ENCODE results near the gene COBLL1. TPM values are rescaled to one million over a fixed set of nuclear protein-coding genes. Genes with fewer than 3 reads are reported as not detected.

The COBLL1 gene
- total and polyA plus RNA-seq, 2 donors (not counting 1 experiment from before 2014, with no cell fraction given), result 10.1 to 11.9 TPM

DNA sequence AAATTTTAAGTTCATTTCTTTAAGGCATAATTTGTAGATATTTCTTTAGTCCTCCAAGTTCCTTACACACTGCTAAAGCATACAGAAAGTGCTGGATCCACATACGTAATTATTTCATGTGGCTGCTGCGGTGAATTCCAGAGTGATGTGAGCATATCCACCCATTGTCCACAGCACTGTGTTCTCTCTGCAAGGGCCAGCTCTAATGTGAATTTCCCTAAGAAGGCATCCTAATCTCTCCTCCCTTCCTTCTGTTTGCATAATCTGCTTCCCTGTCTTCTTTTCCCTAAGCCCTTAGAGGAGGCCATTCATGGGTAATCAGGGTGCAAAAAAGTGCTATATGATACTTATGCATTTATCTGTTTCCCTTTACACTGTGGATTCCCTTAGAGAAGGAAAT, 57.2 kb downstream of the COBLL1 start:
- Histone ChIP-seq H3K4me3 (replicated peaks in 1 of 4; ENCODE audit: control extremely low read depth in 1 of 4, insufficient read depth in 1 of 4, low read depth in 3 of 4, low read length in 4 of 4) (no peak overlapping the region), H2AFZ (ENCODE audit: low read length) (no peak overlapping the region), H4K20me1 (ENCODE audit: control insufficient read depth, extremely low read depth, insufficient read depth, low read length) (no peaks in the 10 kb centered on the region), H3K9ac (ENCODE audit: insufficient read depth, low read length) (no peak overlapping the region), H3K27ac (ENCODE audit: insufficient read depth, low read length) (no peak overlapping the region), H3K36me3 (ENCODE audit: control insufficient read depth, insufficient read depth, low read length) (no peaks in the 10 kb centered on the region), H3K27me3 (ENCODE audit: control insufficient read depth, insufficient read depth, low read length) (no peaks in the 10 kb centered on the region), H3K79me2 (ENCODE audit: control insufficient read depth, insufficient read depth, low read length) (no peaks in the 10 kb centered on the region), H3K4me1 (ENCODE audit: control insufficient read depth, extremely low read depth, insufficient read depth, low read length) (no peaks in the 10 kb centered on the region), H3K9me3 (ENCODE audit: control insufficient read depth, insufficient read depth, low read depth, low read length) (no peaks in the 10 kb centered on the region), H3K4me2 (ENCODE audit: extremely low read depth, insufficient read depth, low read length) (no peak overlapping the region)
- TF ChIP-seq, protein P1, sequence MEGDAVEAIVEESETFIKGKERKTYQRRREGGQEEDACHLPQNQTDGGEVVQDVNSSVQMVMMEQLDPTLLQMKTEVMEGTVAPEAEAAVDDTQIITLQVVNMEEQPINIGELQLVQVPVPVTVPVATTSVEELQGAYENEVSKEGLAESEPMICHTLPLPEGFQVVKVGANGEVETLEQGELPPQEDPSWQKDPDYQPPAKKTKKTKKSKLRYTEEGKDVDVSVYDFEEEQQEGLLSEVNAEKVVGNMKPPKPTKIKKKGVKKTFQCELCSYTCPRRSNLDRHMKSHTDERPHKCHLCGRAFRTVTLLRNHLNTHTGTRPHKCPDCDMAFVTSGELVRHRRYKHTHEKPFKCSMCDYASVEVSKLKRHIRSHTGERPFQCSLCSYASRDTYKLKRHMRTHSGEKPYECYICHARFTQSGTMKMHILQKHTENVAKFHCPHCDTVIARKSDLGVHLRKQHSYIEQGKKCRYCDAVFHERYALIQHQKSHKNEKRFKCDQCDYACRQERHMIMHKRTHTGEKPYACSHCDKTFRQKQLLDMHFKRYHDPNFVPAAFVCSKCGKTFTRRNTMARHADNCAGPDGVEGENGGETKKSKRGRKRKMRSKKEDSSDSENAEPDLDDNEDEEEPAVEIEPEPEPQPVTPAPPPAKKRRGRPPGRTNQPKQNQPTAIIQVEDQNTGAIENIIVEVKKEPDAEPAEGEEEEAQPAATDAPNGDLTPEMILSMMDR (conservative IDR thresholded peaks at IDR 0.05 in 1 of 2, IDR thresholded peaks at IDR 0.05 in 1 of 2; ENCODE audit: low read depth in 1 of 2, low read length in 2 of 2), result no peak
- no peak for TF ChIP-seq EZH2 (IDR thresholded peaks at IDR 0.05; ENCODE audit: low read length, missing control alignments)
- peak in 1 of 2 donors; percentile 72 for DNase-seq (ENCODE audit: low read depth in 2 of 2)

DNA sequence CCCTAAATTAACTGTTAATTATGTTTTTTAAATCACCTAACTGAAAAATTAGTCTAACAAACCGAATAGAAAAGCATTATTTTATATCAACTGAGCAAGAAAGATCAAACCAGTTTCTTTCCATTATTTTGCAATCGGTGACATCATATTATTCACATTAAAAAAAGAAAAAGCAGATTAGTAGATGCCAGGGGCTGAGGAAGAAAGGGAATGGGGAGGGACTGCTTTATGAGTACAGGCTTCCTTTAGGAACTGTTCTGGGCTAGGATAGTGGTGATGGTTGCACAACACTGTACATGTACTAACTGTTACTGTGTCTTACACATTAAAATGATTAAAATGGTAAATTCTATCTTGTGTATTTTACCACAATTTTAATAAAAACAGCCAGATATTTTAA, 59.3 kb downstream of the COBLL1 start:
- no peaks in the 10 kb centered on the region for H3K27me3 ChIP-seq (ENCODE audit: control insufficient read depth, insufficient read depth, low read length)
- peak; percentile 20 to 41 for DNase-seq (ENCODE audit: low read depth in 2 of 2)
- H4K20me1 ChIP-seq (ENCODE audit: control insufficient read depth, extremely low read depth, insufficient read depth, low read length), result no peaks in the 10 kb centered on the region
- no peaks in the 10 kb centered on the region for H3K36me3 ChIP-seq (ENCODE audit: control insufficient read depth, insufficient read depth, low read length)
- no peak overlapping the region for H3K27ac ChIP-seq (ENCODE audit: insufficient read depth, low read length)
- H3K9ac ChIP-seq (ENCODE audit: insufficient read depth, low read length), result no peak overlapping the region
- H2AFZ ChIP-seq (ENCODE audit: low read length), result no peak overlapping the region
- no peak for TF ChIP-seq EZH2 (IDR thresholded peaks at IDR 0.05; ENCODE audit: low read length, missing control alignments)
- TF ChIP-seq, protein P1 (conservative IDR thresholded peaks at IDR 0.05 in 1 of 2, IDR thresholded peaks at IDR 0.05 in 1 of 2; ENCODE audit: low read depth in 1 of 2, low read length in 2 of 2), result no peak
- no peak overlapping the region for H3K4me3 ChIP-seq (replicated peaks in 1 of 4; ENCODE audit: control extremely low read depth in 1 of 4, insufficient read depth in 1 of 4, low read depth in 3 of 4, low read length in 4 of 4)
- H3K4me1 ChIP-seq (ENCODE audit: control insufficient read depth, extremely low read depth, insufficient read depth, low read length), result no peaks in the 10 kb centered on the region
- no peaks in the 10 kb centered on the region for H3K79me2 ChIP-seq (ENCODE audit: control insufficient read depth, insufficient read depth, low read length)
- H3K4me2 ChIP-seq (ENCODE audit: extremely low read depth, insufficient read depth, low read length), result no peak overlapping the region
- H3K9me3 ChIP-seq (ENCODE audit: control insufficient read depth, insufficient read depth, low read depth, low read length), result no peaks in the 10 kb centered on the region

DNA sequence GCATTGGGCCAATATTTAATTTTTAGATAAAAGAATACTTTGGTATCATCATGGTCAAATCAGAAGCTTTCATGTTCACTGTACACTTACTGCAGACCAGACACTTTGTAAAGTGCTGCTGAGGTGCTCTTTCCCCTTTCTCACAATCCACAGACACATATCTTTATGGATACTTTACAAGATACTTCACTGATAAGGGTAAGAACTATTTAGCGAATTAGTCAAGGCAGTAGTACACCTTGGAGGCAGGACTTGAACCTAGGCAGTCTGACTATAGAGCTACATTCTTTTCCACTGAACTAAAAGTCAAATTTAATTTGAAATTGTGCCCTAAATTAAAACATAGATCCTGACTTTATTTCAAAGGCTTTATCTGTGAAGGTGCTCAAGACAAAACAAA, 60.2 kb downstream of the COBLL1 start:
- Histone ChIP-seq H4K20me1 (ENCODE audit: control insufficient read depth, extremely low read depth, insufficient read depth, low read length) (no peaks in the 10 kb centered on the region), H3K4me2 (ENCODE audit: extremely low read depth, insufficient read depth, low read length) (no peak overlapping the region), H3K36me3 (ENCODE audit: control insufficient read depth, insufficient read depth, low read length) (no peaks in the 10 kb centered on the region), H3K9ac (ENCODE audit: insufficient read depth, low read length) (no peak overlapping the region), H3K27ac (ENCODE audit: insufficient read depth, low read length) (no peak overlapping the region), H3K27me3 (ENCODE audit: control insufficient read depth, insufficient read depth, low read length) (no peaks in the 10 kb centered on the region), H2AFZ (ENCODE audit: low read length) (no peak overlapping the region), H3K79me2 (ENCODE audit: control insufficient read depth, insufficient read depth, low read length) (no peaks in the 10 kb centered on the region), H3K4me1 (ENCODE audit: control insufficient read depth, extremely low read depth, insufficient read depth, low read length) (no peaks in the 10 kb centered on the region), H3K9me3 (ENCODE audit: control insufficient read depth, insufficient read depth, low read depth, low read length) (no peaks in the 10 kb centered on the region), H3K4me3 (replicated peaks in 1 of 4; ENCODE audit: control extremely low read depth in 1 of 4, insufficient read depth in 1 of 4, low read depth in 3 of 4, low read length in 4 of 4) (no peak overlapping the region)
- TF ChIP-seq, protein P1 (conservative IDR thresholded peaks at IDR 0.05 in 1 of 2, IDR thresholded peaks at IDR 0.05 in 1 of 2; ENCODE audit: low read depth in 1 of 2, low read length in 2 of 2), result no peak
- no peak for TF ChIP-seq EZH2 (IDR thresholded peaks at IDR 0.05; ENCODE audit: low read length, missing control alignments)
- no peak for DNase-seq (ENCODE audit: low read depth in 2 of 2)

All from fibroblast of lung (primary cell).